ENCODE measurements around the gene SGTB.

DNA sequence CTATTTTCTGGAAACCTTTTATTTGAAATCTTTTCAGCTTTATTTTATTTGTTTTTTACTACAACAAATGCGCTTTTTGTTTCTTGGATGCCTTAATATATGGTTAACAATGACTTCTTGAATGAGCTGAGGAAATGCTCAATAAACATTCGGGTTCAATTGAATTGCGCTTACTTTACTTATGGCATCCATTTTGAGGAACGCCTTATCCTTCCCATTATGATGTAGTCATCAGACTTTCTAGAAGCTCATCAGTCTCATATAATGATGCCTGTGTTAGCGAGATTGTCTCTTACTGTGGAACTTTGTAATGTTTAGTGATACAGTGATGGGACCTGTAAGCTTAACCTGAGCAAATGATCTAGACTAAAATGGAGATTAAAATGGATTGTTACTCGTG, 96.2 kb downstream of the SGTB start:
- TF ChIP-seq, protein P1, sequence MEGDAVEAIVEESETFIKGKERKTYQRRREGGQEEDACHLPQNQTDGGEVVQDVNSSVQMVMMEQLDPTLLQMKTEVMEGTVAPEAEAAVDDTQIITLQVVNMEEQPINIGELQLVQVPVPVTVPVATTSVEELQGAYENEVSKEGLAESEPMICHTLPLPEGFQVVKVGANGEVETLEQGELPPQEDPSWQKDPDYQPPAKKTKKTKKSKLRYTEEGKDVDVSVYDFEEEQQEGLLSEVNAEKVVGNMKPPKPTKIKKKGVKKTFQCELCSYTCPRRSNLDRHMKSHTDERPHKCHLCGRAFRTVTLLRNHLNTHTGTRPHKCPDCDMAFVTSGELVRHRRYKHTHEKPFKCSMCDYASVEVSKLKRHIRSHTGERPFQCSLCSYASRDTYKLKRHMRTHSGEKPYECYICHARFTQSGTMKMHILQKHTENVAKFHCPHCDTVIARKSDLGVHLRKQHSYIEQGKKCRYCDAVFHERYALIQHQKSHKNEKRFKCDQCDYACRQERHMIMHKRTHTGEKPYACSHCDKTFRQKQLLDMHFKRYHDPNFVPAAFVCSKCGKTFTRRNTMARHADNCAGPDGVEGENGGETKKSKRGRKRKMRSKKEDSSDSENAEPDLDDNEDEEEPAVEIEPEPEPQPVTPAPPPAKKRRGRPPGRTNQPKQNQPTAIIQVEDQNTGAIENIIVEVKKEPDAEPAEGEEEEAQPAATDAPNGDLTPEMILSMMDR (IDR thresholded peaks at IDR 0.05), result no peak
- no peak for TF ChIP-seq ZFX (IDR thresholded peaks at IDR 0.05; ENCODE audit: borderline replicate concordance)

Data from 22Rv1 (cell line).